NT2/D1 (cell line): Measurements from ENCODE around the gene ADH7.

ENCODE experiments used
- SUZ12 ChIP-seq: IDR thresholded peaks from 2 replicates; pipeline ENCODE4 v1.6.1; 2011; ENCODE audit not compliant: insufficient read length, insufficient read depth; ENCODE audit errors: extremely low read depth
- YY1 ChIP-seq: IDR thresholded peaks from 2 replicates; pipeline ENCODE4 v1.6.1; 2011; ENCODE audit not compliant: insufficient read length, insufficient read depth
- ZNF274 ChIP-seq: IDR thresholded peaks from 2 replicates; pipeline ENCODE4 v1.6.1; 2011; ENCODE audit warnings: mild to moderate bottlenecking, low read depth, low read length

GRCh38 chr4:99417125-99417524 is 18.0 kb downstream of the ADH7 start:
- TF ChIP-seq SUZ12: no peak
- TF ChIP-seq YY1: no peak
- no peak for TF ChIP-seq ZNF274
